ENCODE results near the gene CD8B.
"Not testable (repeated sequence)": the region's sequence is repeated elsewhere in the genome, so short reads cannot be mapped to it uniquely, and the experiment has no call there.

Gene CD8B

DNA sequence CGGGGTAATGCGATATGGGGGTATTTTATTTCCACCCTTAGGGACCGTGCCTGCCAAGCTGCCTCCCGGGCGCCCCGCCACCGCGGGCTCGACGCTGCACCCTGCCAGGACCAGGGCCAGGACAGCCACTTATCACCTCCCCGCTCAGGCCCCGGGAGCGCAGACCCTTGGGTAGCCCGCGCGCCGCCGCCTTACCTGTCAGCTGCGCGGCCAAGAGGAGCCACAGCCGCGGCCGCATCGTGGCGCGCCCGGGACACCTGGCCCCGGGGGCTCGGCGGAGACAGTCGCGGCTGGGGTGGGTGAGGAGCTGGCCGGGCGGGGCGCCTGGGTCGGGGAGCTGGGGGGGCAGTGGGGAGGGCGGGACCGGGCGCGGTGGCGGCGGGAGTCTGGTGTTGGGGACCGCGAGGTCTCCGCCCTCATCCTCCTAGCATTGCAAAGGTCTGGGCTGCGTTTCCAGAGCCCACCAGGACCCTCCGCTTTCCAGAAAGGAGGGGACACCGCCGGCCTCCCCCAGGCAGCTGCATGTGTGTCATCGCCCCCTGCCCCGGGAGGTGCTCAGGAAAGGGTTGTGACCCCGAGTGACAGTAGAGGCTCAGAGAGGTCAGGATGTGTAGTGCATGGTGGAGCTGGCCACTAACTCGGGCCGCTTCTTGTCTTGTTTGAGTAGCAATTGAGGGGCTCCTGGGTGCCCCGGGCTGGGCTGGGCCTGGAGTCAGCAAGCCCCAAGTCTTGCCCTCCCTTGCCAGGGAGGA is at the start of gene CD8B:
CD8B (minus strand) TSS at position 259 of the 752 bp plus-strand sequence; CDS start at position 238, 21 bp downstream.
- H3K4me3 ChIP-seq (ENCODE audit: low read length); DNase-seq (ENCODE audit: low read depth): not testable (repeated sequence)

DNA sequence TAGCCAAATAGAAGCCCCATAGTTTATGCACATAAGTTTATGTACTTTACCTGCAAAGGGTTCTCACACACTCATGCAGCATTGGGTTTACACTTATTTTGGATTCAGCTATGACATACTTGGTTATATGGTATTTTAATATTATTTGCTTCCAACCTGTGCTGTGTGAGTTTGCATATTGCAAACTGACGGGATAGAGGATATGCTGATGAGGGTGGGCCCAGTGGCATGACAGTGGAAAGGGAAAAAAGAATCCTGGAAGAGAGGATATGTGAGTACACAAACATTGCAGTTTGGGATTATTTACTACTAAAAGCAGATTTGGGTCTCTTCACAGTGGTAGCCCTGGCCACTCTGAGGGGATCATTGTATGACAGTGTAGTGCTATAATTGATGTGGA is 44.2 kb upstream of the CD8B start:
- not testable (repeated sequence) for DNase-seq (ENCODE audit: low read depth)

DNA sequence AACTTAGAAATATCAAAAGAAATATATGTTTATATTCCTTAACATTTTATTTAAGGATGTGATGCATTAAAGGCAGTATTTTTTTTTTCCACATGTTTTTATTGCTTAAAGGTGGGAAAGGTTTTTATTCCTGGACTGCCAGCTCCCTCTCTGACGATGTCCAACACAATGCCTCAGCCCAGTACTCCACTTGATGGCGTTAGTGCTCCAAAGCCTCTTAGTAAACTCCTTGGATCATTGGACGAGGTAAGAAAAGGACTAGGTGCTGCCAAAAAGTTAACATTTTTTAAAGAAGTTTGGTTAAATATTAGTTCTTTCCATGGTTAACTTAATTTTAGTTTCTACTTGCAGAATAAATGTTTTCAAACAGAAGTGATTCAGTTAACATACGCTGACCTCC is 39.0 kb upstream of the CD8B start:
- TF ChIP-seq, protein P1, sequence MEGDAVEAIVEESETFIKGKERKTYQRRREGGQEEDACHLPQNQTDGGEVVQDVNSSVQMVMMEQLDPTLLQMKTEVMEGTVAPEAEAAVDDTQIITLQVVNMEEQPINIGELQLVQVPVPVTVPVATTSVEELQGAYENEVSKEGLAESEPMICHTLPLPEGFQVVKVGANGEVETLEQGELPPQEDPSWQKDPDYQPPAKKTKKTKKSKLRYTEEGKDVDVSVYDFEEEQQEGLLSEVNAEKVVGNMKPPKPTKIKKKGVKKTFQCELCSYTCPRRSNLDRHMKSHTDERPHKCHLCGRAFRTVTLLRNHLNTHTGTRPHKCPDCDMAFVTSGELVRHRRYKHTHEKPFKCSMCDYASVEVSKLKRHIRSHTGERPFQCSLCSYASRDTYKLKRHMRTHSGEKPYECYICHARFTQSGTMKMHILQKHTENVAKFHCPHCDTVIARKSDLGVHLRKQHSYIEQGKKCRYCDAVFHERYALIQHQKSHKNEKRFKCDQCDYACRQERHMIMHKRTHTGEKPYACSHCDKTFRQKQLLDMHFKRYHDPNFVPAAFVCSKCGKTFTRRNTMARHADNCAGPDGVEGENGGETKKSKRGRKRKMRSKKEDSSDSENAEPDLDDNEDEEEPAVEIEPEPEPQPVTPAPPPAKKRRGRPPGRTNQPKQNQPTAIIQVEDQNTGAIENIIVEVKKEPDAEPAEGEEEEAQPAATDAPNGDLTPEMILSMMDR (conservative IDR thresholded peaks at IDR 0.05; ENCODE audit: low read length), result peak; percentile 22; the same call in 1 of the 2 replicates
- not testable (repeated sequence) for H3K4me3 ChIP-seq (ENCODE audit: low read length)
- DNase-seq (ENCODE audit: low read depth), result peak; percentile 10

More for the DNA sequence above, 44.2 kb upstream of the CD8B start:
- not testable (repeated sequence) for H3K4me3 ChIP-seq (ENCODE audit: low read length)

DNA sequence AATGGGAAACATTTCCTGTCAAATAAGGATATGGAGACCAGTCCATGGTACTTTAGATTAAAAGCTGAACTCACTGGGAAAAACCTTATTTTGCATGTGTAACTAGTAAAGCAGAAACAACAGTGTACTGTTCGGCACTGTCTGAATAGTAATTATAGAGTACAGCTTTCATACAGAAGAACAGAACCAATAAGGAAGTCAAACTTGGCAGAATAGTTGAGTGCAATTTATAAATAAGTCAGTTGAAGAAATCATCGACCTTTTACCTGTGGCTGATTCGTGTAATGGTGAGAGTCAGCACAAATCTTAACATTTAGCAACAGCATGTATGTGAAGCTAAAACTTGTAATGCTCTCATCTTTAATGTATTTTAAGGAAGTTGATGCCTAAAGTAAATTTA is 24.3 kb upstream of the CD8B start:
- not testable (repeated sequence) for DNase-seq (ENCODE audit: low read depth); H3K4me3 ChIP-seq (ENCODE audit: low read length)

DNA sequence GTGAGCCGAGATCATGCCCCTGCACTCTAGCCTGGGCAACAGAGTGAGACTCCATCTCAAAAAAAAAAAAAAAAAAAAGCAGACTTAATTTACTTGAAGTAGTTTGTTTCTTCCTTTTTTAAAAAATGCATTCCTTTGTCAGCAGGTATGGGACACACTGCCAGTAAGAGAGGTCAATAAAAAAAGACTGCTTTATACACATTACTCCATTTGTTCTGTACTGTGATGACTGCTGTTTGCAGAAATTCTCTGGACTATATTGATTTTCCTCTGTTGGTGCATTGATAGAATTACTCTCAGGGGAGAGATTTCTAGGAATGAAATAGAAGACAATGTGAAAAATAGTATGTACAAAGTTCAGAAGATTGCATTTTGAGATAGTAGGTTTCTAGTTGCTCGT is 21.2 kb upstream of the CD8B start:
- not testable (repeated sequence) for DNase-seq (ENCODE audit: low read depth); H3K4me3 ChIP-seq (ENCODE audit: low read length)

DNA sequence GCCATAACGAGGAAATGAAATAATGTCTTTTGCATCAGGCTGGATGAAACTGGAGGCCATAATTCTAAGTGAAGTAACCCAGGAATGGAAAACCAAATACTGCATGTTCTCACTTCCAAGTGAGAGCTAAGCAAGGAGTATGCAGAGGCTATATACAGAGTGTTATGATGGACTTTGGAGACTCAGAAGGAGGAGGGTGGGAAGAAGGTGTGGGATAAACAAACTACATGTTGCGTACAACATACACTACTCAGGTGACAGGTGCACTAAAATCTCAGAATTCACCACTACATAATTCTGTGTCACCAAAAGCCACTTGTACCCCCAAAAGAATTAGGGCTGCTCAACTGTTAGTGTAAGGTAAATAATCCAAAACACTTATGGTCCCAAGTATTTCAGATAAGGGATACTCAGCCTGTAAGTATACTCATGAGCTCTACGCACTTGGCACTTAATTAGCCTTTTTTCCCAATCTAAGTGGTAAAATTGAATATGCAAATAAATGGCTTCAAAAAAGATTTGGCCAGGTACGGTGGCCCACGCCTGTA is 20.5 kb upstream of the CD8B start:
- not testable (repeated sequence) for H3K4me3 ChIP-seq (ENCODE audit: low read length); DNase-seq (ENCODE audit: low read depth)

DNA sequence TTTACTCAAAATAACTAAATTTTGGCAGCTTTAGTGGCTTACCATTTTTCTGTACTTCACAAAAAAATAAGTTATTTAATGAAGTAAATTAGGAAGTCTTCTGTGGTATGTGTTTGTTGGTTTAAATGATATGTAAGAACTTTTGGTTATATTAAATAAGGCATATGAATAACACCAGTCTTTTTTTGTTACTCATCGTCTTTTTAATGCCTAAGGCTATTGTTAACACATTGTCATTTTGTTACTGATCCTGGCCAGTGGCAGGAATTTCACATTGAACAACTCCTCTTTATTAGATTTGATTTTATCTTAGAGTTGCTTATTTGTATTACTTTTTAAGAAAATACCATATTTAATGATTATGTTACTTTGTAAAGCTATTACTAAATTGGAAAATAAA is 17.3 kb upstream of the CD8B start:
- DNase-seq (ENCODE audit: low read depth); H3K4me3 ChIP-seq (ENCODE audit: low read length): not testable (repeated sequence)

DNA sequence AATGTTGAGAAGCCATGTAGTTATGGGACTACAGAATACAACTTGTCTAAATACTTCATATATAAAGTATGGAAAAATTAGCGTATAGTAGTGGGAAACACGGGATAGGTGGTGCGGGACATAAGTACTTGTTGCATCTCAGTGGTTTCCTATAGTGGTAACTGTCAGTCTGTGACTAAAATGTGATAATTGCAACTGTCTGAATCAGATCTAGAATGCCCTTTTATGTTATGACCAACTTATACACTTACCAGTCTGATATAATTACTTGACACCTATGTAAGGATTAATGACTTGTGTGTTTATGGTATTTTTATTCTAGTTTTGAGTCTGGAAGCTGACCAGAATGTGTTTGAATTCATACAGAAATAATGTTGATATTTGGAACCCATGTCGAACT is 9.3 kb upstream of the CD8B start:
- DNase-seq (ENCODE audit: low read depth); H3K4me3 ChIP-seq (ENCODE audit: low read length): not testable (repeated sequence)

DNA sequence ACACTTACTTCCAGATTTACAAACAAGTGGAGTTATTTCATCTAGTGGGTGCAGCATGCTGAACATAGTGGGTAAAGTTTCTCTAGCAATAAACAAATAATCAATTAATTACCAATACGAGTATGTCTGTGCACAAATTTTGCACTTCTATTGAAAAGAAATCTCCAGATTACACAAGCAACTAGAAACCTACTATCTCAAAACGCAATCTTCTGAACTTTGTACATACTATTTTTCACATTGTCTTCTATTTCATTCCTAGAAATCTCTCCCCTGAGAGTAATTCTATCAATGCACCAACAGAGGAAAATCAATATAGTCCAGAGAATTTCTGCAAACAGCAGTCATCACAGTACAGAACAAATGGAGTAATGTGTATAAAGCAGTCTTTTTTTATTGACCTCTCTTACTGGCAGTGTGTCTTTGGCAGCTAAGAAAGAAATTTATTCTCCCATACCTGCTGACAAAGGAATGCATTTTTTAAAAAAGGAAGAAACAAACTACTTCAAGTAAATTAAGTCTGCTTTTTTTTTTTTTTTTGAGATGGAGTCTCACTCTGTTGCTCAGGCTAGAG is 7.3 kb upstream of the CD8B start:
- DNase-seq (ENCODE audit: low read depth); H3K4me3 ChIP-seq (ENCODE audit: low read length): not testable (repeated sequence)

DNA sequence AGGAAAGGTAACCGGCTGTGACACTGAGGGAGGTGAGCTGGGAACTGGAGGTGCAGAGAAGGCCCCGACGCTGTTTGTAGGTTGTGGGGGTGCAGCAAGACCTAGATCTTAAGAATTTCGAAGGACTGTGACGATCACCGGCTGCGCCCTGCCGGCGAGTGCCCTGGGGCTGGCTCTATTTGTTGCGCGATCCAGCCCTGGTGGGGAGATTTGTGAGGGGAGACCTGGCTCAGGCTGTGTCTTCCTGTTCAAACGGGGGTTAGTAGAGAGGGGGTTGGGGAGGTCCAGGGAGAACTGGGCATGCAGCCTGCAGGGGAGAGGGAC is 656 bp upstream of the CD8B start:
- not testable (repeated sequence) for H3K4me3 ChIP-seq (ENCODE audit: low read length); DNase-seq (ENCODE audit: low read depth)

DNA sequence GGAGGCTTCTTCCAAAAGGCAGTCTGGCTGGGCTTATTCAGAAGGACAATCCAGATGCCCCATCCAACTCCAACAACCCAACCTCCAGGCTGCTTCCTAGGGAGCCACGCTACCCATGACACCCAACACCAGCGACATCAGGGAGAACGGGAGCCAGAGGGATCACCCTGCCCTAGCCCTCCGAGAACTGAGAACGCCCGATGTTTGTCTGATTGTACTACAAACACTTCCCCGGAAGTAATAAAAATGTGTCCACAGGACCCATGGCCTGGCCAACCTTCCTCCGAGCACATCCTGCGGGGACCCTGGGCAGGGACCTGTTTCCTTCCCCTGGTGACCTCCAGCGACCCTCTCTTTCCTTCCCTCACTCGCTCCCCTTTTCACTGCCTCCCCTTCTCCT is 511 bp downstream of the CD8B start:
- DNase-seq (ENCODE audit: low read depth); H3K4me3 ChIP-seq (ENCODE audit: low read length): not testable (repeated sequence)

DNA sequence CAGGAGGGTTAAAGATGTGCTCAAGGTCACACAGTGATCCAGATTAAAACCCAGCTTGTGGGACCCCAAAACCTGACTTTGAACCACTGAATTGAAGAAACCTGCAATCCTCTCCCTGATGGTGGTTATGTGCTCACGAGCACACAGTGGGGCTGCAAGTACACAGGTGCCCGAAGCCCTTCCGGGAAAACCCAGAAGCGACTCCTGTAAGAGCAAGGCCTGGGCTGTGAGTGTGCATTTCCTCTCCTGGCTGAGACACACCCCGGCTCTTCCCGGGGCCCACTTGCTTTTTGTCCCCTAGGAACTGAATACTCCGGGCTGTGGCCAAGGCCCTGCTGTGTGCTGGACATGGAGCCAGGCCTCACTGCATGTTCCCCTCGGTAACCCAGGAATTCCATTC is 1.1 kb downstream of the CD8B start:
- H3K4me3 ChIP-seq (ENCODE audit: low read length); DNase-seq (ENCODE audit: low read depth): not testable (repeated sequence)

DNA sequence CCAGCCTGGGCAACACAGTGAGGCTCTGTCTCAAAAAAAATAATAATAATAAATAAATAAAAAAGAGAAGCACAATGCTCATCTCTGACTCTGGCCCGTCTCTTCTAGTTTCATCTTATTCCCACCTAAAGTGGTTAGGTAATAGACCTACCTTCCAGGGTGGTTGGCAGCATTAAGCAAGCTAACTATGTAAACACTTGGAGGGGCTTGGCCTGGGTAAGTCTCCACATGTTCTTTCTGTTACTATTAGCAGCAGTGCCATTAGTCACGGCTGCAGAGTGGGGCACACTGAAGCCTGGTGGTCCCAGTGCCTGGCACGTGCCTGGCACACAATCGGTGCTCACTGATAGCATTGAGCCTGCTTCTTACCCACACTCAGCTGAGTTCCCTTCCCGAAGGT is 4.0 kb downstream of the CD8B start:
- not testable (repeated sequence) for DNase-seq (ENCODE audit: low read depth); H3K4me3 ChIP-seq (ENCODE audit: low read length)

DNA sequence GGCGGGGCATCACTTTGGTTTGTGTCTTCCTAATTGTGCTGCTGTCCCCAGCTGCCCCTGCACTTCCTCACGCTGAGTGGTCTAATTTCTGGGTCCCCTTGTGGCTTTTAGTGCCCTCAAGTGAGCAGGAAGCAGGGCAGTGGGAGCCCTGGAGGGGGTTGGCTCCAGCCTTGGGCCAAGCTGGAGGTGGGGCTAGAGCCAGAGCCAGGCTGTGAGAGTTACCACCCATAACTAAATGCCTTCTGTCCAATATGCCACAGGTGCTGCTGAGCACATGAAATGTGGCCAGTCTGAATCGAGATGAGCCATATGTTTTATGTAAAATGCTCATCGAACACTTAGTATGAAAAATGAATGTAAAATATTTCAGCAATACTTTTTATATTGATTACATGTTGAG is 5.2 kb downstream of the CD8B start:
- H3K4me3 ChIP-seq (ENCODE audit: low read length); DNase-seq (ENCODE audit: low read depth): not testable (repeated sequence)

DNA sequence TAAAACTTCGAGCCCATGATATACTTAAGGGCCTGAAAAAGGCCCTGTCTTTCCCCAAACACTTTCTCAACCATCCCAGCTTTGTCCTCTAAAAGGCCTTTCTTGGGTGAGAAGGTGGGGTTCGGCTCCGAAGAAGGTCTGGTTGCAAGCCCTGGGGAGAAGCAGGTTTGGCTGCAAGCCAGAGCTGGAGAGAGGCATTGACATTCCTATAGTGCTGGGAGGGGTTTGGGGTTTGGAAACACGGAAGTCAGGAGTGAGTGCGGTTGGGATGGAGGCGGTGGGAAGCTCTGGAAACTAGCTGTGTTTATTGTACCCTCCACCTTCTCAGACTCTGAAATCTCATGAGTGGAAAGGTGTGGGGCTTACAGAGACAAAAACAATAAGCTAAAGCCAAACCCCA is 5.7 kb downstream of the CD8B start:
- DNase-seq (ENCODE audit: low read depth), result peak; percentile 3

DNA sequence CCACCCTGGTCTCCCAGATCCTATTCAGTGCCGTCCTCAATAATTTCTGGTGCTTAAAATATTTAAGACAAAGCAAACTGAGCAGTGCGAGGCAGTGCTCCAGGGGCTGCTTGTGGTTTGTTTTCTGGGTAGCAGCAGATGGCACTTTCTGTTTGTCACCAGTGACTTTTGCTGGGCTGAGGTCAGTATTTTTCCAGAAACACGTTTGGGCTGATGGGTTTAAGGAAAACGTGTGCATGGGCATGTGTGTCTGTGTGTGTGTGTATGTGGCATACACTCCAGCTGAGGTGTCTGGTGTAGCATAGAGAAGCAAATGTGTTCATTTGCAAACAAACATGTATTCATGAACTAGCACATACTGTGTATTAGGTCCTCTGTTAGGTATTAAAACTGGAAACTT is 10.1 kb downstream of the CD8B start:
- not testable (repeated sequence) for DNase-seq (ENCODE audit: low read depth); H3K4me3 ChIP-seq (ENCODE audit: low read length)

More for the DNA sequence above, 5.7 kb downstream of the CD8B start:
- H3K4me3 ChIP-seq (ENCODE audit: low read length), result not testable (repeated sequence)

DNA sequence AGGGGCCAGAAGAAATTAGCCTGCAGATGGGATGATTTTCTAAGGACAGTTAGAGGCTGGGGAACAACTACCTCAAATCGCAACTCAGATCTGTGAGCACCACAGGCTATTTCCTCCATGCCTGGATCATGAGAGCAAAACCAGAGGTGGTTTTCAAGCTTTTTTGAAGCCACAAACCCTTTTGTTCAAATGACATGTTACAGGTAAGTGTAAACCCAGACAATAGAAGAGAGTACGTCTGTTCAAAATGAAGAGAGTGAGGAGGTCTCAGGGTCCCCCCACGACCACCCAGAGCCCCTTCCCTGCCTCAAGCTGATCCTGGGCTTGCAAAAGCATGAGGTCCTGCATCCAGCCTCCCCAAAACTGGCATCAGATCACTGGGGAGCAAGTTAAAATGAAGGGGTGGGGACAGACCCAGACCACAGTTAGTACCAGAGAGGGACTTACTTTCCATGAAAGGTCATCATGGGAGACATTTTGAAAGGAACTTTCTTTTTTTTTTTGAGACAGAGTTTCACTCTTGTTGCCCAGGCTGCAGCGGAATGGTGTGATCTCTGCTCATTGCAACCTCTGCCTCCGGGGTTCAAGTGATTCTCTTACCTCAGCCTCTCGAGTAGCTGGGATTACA is 19.0 kb downstream of the CD8B start:
- H3K4me3 ChIP-seq (ENCODE audit: low read length); DNase-seq (ENCODE audit: low read depth): not testable (repeated sequence)

DNA sequence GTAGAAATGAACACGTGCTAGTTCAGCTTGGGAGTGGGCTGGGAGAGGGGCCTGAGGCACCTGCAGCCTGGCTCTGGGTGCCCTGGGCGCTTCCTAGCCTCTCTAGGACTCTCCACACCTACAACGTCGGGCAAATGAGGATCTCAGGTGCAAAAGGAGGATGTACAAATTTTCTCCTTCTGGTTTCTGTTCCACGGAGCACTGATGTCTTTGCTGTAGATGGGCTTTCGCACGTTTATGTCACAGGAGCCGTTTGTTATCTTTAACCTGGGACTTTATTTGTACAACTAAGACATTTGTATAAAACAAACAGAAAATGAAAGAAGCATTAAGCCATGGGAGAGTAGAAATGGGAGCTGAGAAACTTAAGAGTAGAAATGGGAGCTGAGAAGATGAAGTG is 20.4 kb downstream of the CD8B start:
- not testable (repeated sequence) for DNase-seq (ENCODE audit: low read depth); H3K4me3 ChIP-seq (ENCODE audit: low read length)
